Kidney glomerular epithelial cell (primary cell): Measurements from ENCODE around the gene SSU72.
A peak's percentile ranks its signal among the peaks of the same experiment; 100 is the strongest.
"Not testable (repeated sequence)": the region's sequence is repeated elsewhere in the genome, so short reads cannot be mapped to it uniquely, and the experiment has no call there.

Experiments used
- DNase-seq: peaks from one replicate; lab custom pipeline; 2025; lab: John Stamatoyannopoulos, UW

The SSU72 gene

GRCh38 chr1:1527092-1527816 lies 47.4 kb downstream of the SSU72 start:
- no peak for DNase-seq

- not testable (repeated sequence) for DNase-seq
Observed at GRCh38 chr1:1526476-1526875, 48.2 kb downstream of the SSU72 start.

DNA sequence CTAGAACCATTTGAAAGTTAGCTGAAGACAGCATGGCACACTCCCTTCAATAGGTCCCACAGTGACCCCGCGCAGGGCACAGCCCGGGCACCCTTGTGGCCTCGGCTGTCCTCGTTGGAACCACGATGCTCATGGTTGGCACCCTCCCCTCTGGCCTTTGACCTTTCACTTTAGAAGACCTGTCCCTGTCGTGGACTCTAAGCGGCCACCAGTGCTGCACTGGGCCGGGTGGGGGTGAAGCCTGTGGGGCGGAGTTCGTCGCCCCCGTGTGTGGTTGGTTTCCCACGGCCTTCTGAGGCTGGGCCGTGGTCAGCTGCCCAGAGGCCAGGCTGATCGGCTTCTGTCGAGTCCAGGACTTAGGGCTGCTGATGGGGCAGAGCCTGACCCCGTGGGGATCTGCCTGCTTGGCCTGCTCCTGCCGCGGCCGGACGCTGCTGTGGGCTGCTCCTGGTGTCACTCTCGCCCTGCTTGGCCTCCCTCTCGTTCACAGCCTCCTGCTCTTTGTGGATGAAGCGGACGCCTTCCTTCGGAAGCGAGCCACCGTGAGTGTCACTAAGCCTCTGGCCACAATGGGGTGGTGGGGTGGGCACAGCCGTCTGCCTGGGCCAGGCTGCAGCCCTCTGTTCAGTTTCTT lies 49.8 kb downstream of the SSU72 start:
- DNase-seq: not testable (repeated sequence)

- not testable (repeated sequence) for DNase-seq
Observed at GRCh38 chr1:1523651-1524050, 51.0 kb downstream of the SSU72 start.

- DNase-seq: not testable (repeated sequence)
Observed at GRCh38 chr1:1523226-1523625, 51.4 kb downstream of the SSU72 start.

DNA sequence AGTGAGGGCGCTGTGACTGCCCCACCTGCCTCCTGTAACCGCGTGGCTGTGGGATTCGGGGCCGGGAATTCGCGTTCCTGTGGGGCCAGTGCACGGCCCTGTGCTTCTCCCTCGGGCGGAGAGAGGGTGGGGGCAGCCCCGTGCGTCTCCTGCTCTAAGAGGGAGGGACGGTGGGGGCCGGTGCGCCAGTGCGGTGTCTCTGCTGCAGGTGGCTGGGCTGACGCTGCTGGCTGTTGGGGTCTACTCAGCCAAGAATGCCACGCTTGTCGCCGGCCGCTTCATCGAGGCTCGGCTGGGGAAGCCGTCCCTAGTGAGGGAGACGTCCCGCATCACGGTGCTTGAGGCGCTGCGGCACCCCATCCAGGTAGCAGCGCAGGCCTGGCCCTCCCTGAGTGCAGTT lies 52.1 kb downstream of the SSU72 start:
- DNase-seq: not testable (repeated sequence)

GRCh38 chr1:1521331-1521730 lies 53.3 kb downstream of the SSU72 start:
- DNase-seq: no peak

- not testable (repeated sequence) for DNase-seq
Observed at GRCh38 chr1:1519805-1520505, 54.7 kb downstream of the SSU72 start.

DNA sequence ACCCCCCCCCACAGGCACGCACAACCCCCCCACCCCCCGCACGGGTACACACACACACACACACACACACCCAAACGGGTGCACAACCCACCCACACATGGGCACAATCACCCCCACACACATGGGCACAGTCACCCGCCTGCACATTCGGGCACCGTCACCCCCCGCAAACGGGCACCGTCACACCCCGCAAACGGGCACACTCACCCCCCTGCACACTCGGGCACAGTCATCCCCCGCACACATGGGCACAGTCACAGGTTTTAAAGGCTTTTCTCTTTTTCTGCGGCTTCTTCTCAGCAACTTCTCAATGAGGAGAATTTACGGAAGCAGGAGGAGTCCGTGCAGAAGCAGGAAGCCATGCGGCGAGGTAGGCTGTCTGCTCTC lies 56.0 kb downstream of the SSU72 start:
- not testable (repeated sequence) for DNase-seq

GRCh38 chr1:1517973-1518620 lies 56.6 kb downstream of the SSU72 start:
- no peak for DNase-seq

DNA sequence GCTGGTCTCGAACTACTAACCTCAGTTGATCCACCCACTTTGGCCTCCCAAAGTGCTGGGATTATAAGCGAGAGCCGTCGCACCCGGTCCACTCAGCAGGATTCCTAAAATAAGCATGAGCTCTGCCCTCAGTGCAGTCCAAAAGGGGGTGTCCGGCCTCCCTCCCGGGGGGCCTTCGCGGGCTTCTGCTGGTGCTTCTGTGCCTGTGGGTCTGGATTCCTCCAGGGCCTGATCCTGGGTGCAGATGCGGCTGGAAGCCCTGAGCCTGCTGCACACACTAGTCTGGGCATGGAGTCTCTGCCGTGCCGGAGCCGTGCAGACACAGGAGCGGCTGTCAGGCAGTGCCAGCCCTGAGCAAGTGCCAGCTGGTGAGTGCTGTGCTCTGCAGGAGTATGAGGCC lies 57.7 kb downstream of the SSU72 start:
- DNase-seq: not testable (repeated sequence)

- DNase-seq: not testable (repeated sequence)
Observed at GRCh38 chr1:1514376-1514775, 60.3 kb downstream of the SSU72 start.

GRCh38 chr1:1513675-1514074 lies 61.0 kb downstream of the SSU72 start:
- DNase-seq: not testable (repeated sequence)

- DNase-seq: not testable (repeated sequence)
Observed at GRCh38 chr1:1512425-1512824, 62.2 kb downstream of the SSU72 start.

GRCh38 chr1:1511533-1512285 lies 63.0 kb downstream of the SSU72 start, which contains the start of gene ATAD3A:
TSS of gene ATAD3A (plus strand) at chr1:1512162. CDS start at chr1:1512269, 107 bp downstream.
- peak; percentile 91 for DNase-seq

GRCh38 chr1:1510912-1511532 lies 63.6 kb downstream of the SSU72 start:
- DNase-seq: peak; percentile 15

DNA sequence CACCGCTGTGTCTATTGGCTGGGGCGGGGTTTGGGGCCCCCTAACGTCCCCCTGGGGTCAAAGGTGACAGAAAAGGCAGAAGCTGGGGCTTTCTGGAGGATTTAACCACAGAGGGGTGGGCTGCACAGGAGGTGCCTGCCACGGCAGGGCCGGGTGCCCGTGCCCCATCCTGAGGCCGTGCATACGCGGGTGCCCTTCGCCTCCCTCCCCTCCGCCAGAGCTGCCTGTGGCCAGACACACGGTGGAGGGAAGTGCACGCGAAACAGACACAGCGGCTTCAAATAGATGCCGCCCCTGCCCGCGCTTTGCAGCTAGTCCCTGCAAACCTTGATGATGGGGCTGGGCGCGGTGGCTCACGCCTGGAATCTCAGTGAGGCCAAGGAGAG lies 65.2 kb downstream of the SSU72 start:
- DNase-seq: not testable (repeated sequence)

GRCh38 chr1:1508775-1509464 lies 65.7 kb downstream of the SSU72 start:
- not testable (repeated sequence) for DNase-seq

DNA sequence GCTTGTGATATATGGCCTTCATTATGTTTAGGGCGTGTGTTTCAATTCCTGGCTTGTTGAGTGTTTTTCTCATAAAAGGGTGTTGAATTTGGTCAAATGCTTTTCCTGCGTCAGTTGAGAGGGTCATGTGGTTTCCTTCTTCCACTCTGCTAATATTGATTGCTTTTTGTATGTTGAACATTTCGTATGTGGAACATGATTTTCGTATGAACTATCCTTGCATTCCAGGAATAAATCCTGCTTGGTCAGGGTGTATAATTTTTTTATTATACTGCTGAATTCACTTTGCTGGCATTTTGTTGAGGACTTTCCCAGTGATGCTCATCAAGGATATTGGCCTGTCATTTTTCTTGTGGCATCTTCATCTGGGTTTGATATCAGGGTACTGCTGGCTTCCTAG lies 67.4 kb downstream of the SSU72 start:
- no peak for DNase-seq

DNA sequence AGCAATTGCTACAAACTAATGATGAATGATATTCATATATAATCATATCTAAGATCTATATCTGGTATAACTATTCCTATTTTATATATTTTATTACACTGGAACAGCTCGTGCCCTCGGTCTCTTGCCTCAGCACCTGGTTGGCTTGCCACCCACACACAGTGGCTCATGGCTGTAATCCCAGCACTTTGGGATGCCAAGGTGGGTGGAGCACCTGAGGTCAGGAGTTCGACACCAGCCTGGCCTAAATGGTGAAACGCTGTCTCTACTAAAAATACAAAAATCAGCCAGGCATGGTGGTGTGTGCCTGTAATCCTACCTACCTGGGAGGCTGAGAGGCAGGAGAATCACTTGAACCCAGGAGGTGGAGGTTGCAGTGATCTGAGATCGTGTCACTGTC lies 68.9 kb downstream of the SSU72 start:
- not testable (repeated sequence) for DNase-seq
